Astrocyte (in vitro differentiated cells and primary cell): ENCODE measurements around the gene BAHD1.

Experiments used
- EZH2 ChIP-seq: IDR thresholded peaks from 2 replicates; pipeline ENCODE4 v1.6.1; 2012; ENCODE audit warnings: mild to moderate bottlenecking, low read length, inconsistent platforms; ENCODE audit not compliant: insufficient read depth
- TF ChIP-seq, protein P1 (sequence below): IDR thresholded peaks from 2 replicates; pipeline ENCODE4 v1.5.1; 2011; ENCODE audit warnings: low read depth, mild to moderate bottlenecking, inconsistent platforms, low read length, moderate library complexity; ENCODE audit not compliant: insufficient read depth

DNA sequence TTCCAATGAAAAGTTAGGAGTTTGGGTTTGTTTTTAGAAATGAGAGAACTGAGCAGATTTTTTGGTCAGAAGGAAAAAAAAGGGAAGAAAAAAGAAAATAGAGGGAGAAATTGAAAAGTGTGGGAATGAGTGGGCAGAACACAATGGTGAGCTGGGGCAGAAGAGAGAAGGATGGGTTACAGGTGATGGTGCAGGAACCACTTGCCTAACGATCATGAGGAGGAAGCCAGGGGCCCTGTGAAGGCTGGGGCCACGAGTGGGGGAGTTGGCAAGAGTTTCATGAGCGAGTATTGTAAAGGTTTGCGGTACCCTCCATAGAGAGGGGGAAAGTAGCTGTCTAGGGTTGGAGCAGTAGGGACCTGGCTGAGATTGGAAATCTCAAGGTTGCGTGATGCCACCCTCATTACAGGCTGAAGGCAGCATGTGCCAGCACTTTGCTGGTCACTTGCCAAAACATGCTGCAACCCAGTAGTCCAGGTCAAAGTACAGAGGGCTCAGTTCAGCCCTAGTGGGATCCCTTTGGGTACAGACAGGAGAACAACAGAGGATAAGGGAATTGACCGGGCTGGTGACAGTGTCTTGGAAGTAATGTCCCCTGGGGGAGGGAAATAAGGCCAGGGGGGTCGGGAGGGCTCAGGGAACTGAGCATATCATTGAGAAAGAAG, 28.5 kb upstream of the BAHD1 start:
- TF ChIP-seq EZH2, result no peak
- TF ChIP-seq, protein P1, sequence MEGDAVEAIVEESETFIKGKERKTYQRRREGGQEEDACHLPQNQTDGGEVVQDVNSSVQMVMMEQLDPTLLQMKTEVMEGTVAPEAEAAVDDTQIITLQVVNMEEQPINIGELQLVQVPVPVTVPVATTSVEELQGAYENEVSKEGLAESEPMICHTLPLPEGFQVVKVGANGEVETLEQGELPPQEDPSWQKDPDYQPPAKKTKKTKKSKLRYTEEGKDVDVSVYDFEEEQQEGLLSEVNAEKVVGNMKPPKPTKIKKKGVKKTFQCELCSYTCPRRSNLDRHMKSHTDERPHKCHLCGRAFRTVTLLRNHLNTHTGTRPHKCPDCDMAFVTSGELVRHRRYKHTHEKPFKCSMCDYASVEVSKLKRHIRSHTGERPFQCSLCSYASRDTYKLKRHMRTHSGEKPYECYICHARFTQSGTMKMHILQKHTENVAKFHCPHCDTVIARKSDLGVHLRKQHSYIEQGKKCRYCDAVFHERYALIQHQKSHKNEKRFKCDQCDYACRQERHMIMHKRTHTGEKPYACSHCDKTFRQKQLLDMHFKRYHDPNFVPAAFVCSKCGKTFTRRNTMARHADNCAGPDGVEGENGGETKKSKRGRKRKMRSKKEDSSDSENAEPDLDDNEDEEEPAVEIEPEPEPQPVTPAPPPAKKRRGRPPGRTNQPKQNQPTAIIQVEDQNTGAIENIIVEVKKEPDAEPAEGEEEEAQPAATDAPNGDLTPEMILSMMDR, result no peak
